BE2C (cell line): Measurements from ENCODE around the gene LRMDA.

Experiments
- DNase-seq: peaks from one replicate; pipeline ENCODE4 v3.0.0-alpha.2; 2020
- H3K27me3 ChIP-seq: fragments of 250-450 bp; sonication (Bioruptor Pico); 2 replicates; pipeline ENCODE4 v1.5.1; 2020; ENCODE audit warnings: mild to moderate bottlenecking
- H3K36me3 ChIP-seq: fragments of 250-450 bp; sonication (Bioruptor Pico); 2 replicates; pipeline ENCODE4 v1.5.1; 2020; ENCODE audit warnings: mild to moderate bottlenecking
- H3K4me1 ChIP-seq: fragments of 250-450 bp; sonication (Bioruptor Pico); 2 replicates; pipeline ENCODE4 v1.5.1; 2020
- H3K4me3 ChIP-seq: 2 replicates; pipeline ENCODE4 v1.5.1; 2011; ENCODE audit warnings: low read depth, low read length
- H3K9me3 ChIP-seq: fragments of 250-450 bp; sonication (Bioruptor Pico); 2 replicates; pipeline ENCODE4 v1.5.1; 2020
- CTCF ChIP-seq: IDR thresholded peaks from 2 replicates; pipeline ENCODE4 v1.5.1; 2012; ENCODE audit warnings: mild to moderate bottlenecking, low read depth, low read length

Gene LRMDA

GRCh38 chr10:75418293-75418692 is 13.1 kb upstream of the LRMDA start:
- Histone ChIP-seq H3K9me3 (no peaks in the 10 kb centered on the region), H3K27me3 (no peaks in the 10 kb centered on the region), H3K4me3 (no peak overlapping the region), H3K4me1 (no peaks in the 10 kb centered on the region), H3K36me3 (no peaks in the 10 kb centered on the region)
- DNase-seq = no peak
- no peak for TF ChIP-seq CTCF

GRCh38 chr10:75418712-75419111 is 12.7 kb upstream of the LRMDA start:
- Histone ChIP-seq H3K36me3 (no peaks in the 10 kb centered on the region), H3K27me3 (no peaks in the 10 kb centered on the region), H3K4me1 (no peaks in the 10 kb centered on the region), H3K9me3 (no peaks in the 10 kb centered on the region), H3K4me3 (no peak overlapping the region)
- no peak for DNase-seq
- no peak for TF ChIP-seq CTCF

GRCh38 chr10:75422913-75423312 is 8.5 kb upstream of the LRMDA start:
- no peak for TF ChIP-seq CTCF
- Histone ChIP-seq H3K9me3 (no peaks in the 10 kb centered on the region), H3K27me3 (no peaks in the 10 kb centered on the region), H3K4me1 (no peaks in the 10 kb centered on the region), H3K36me3 (no peaks in the 10 kb centered on the region), H3K4me3 (no peak overlapping the region)
- no peak for DNase-seq

- Histone ChIP-seq H3K9me3 (no peaks in the 10 kb centered on the region), H3K4me3 (no peak overlapping the region), H3K4me1 (no peaks in the 10 kb centered on the region), H3K27me3 (no peaks in the 10 kb centered on the region), H3K36me3 (no peaks in the 10 kb centered on the region)
- TF ChIP-seq CTCF = no peak
- DNase-seq = no peak
Measured at GRCh38 chr10:75424571-75424970, 6.9 kb upstream of the LRMDA start.

- no peaks in the 10 kb centered on the region for H3K27me3 ChIP-seq
Measured at GRCh38 chr10:75425291-75426079, 5.9 kb upstream of the LRMDA start.

More at GRCh38 chr10:75425291-75426079, 5.9 kb upstream of the LRMDA start:
- TF ChIP-seq CTCF = no peak
- H3K4me3 ChIP-seq = no peak overlapping the region
- H3K9me3 ChIP-seq = no peaks in the 10 kb centered on the region
- H3K4me1 ChIP-seq = no peaks in the 10 kb centered on the region
- H3K36me3 ChIP-seq = no peaks in the 10 kb centered on the region
- DNase-seq = no peak
